DLD1 (cell line): ENCODE results near the gene ZNF761.
"Not testable (repeated sequence)": the region's sequence is repeated elsewhere in the genome, so short reads cannot be mapped to it uniquely, and the experiment has no call there.

Experiments used
- in situ Hi-C: cut with HindIII; loops from 2 replicates; pipeline ENCODE4 v1.10.0; 2017; ENCODE audit warnings: low sequenced_read_pairs

Gene ZNF761

DNA sequence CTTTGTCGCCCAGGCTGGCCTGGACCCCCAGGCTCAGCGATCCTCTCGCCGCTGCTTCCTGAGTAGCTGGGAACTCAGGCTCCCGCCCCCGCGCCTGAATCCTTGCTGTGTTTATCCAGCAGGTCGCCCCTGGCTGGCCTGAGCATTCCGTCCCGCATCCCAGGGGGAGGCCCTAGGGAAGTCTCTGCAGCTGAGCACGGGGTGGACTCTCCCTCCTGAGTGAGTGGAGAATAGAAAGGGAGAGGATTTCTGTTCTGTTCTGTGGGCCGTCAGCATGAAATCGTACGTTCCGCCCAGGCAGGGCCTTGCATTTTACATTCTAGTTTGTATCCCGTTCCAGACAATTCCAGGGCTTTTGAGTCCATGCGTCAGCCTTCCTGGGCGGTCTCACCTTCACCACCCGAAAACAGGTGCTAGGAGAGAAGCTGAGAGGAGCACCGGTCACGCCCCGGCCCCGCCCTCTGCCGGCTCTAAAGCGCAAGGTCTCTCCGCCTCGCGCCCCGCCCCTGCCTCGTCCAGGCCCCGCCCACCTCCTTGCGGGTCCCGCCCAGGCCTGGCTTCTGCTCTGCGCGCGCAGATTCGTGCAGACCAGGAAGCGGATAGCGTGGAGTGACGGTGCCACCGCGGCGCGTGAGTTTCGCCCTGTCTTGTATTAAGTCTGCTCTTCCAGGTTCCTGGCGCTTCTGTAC lies at the start of gene ZNF761:
Gene ZNF761 (plus strand): TSS at position 586 of the 689 bp plus-strand sequence. CDS start 15,285 bp downstream, outside the sequence.
- in situ Hi-C loops: no loop called here

GRCh38 chr19:53388168-53388567 lies 43.6 kb upstream of the ZNF761 start:
- in situ Hi-C loops: no loop called here

DNA sequence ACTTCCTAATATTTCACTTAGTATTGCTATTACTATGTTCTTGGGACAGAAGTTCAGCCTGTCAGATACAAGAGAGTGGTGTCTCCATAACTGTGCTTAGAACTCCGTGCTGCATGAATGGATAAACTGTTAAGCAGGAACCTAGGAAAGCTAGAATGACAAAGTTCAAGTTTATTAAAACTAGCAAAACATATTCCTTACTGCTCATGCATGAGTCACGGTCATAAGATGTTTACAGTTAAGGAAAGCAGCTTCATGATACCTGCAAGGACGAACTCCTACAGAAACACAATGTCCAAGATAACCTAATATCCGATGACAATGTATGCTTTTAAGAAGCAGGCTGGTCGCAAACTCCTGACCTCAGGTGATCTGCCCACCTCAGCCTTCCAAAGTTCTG lies 42.9 kb upstream of the ZNF761 start:
- in situ Hi-C loops: no loop called here

- in situ Hi-C loops: no loop called here
Observed at GRCh38 chr19:53389571-53389970, 42.2 kb upstream of the ZNF761 start.

DNA sequence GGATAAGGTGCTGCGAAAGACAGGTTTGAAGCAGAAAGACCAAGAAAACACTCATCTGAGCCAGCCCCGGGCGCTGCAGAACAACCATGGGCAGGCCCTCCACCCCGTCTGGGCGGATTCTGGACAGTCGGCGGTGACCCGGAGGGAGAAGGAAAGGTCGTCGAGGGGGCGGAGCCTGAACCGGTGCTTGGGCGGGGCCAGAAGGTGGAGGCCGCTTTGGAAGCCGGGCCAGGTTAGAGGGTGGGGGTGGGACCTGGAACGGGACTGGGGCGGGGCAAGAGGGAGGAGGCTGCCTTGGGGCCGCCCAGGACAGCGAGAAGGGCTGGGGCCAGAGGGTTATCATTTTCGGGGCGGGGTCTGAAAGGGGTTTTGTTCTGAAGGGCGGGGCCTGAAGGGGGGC lies 41.8 kb upstream of the ZNF761 start:
- in situ Hi-C loops: no loop called here

DNA sequence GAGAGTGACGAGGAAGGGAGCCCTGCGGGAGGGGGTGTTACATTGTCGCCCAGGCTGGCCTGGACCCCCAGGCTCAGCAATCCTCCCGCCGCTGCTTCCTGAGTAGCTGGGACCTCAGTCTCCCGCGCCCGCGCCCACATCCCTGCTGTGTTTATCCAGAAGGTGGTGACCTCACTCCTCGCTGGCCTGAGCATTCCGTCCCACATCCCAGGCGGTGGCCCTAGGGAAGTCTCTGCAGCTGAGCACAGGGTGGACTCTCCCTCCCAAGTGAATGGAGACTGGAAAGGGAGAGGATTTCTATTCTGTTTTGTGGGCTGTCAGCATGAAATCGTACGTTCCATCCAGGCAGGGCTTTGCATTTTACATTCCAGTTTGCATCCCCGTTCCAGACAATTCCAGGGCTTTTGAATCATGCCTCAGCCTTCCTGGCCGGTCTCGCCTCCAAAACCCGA lies 37.2 kb upstream of the ZNF761 start:
- in situ Hi-C loops: no loop called here

GRCh38 chr19:53394974-53395839 lies 36.6 kb upstream of the ZNF761 start, which contains the start of gene ZNF765:
Gene ZNF765 (plus strand): TSS chr19:53395149. CDS start chr19:53398016, 2,867 bp downstream.
- in situ Hi-C loops: no loop called here

- in situ Hi-C loops: not testable (repeated sequence)
Observed at GRCh38 chr19:53395840-53396524, 35.8 kb upstream of the ZNF761 start.

- in situ Hi-C loops: no loop called here
Observed at GRCh38 chr19:53396525-53396868, 35.3 kb upstream of the ZNF761 start.

DNA sequence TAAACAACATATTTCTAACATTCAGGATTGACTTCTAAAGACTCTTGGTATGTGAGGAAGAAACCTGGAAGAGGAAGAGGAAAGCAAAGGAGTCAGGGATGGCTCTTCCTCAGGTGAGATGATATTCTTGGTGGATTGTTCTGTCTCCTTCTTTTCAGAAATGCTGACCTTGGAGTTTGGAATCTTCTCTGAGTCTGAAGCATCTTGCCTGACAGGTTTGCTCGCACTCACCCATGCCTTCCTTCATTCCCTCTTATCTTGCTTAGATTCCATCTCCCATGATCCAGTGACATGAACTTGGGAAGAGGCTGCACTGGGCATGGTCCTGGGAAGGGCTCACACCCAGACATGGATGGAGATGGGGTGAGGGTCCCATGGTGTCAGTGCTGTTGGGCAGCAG lies 33.9 kb upstream of the ZNF761 start:
- in situ Hi-C loops: not testable (repeated sequence)

DNA sequence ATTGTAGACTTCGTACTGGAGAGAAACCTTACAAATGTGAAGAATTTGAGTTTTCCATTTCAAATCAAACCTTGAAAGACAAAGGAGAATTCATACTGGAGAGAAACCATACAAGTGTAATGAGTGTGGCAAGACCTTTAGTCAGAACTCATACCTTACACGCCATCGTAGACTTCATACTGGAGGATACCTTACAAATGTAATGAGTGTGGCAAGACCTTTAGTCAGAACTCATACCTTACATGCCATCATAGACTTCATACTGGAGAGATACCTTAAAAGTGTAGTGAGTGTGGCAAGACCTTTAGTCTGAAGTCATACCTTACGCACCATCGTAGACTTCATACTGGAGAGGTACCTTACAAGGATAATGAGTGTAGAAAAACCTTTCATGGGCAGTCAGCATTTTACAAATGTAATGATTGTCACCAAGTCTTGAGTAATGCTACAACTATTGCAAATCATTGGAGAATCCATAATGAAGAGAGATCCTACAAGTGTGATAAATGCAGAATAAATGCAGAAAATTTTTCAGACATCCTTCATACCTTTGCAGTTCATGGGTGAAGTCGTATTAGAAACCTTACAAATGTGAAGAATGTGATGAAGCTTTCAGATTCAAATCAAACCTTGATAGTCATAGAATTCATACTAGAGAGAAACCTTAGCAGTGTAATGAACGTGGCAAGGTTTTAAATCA lies 22.1 kb upstream of the ZNF761 start:
- in situ Hi-C loops: no loop called here

DNA sequence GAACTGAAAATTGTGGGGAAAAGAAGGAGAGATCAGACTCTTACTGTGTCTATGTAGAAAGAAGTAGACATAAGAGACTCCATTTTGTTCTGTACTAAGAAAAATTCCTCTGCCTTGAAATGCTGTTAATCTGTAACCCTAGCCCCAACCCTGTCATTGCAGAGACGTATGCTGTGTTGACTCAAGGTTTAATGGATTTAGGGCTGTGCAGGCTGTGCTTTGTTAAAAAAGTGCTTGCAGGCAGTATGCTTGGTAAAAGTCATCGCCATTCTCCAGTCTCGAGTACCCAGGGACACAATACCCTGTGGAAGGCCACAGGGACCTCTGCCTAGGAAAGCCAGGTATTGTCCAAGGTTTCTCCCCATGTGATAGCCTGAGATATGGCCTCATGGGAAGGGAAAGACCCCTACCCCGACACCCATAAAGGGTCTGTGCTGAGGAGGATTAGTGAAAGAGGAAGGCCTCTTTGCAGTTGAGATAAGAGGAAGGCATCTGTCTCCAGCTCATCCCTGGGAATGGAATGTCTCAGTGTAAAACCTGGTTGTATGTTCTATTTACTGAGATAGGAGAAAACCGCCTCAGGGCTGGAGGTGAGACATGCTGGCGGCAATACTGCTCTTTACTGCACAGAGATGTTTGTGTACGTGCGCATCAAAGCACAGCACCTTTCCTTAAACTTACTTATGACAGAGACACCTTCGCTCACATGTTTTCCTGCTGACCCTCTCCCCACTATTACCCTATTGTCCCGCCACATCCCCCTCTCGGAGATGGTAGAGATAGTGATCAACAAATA lies 11.1 kb upstream of the ZNF761 start:
- in situ Hi-C loops: not testable (repeated sequence)

GRCh38 chr19:53422551-53422950 lies 9.2 kb upstream of the ZNF761 start:
- in situ Hi-C loops: no loop called here

DNA sequence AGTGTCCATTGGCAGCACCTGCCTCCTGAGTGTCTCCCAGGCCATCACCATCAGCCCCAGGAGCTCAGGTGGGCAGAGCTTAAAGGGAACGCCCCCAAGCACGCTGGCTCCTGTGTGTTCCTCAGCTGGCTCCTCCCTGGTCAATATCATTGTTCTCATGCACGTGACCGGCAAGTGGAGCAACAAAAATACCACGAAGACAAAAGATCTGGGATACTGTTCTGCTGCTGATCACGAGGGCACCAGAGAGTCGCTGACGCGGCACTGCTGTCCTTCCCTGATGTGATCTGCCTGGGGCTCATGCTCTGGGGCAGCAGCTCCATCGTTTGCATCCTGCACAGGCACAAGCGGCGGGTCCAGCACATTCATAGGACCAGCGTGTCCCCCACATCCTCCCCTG lies 8.7 kb upstream of the ZNF761 start:
- in situ Hi-C loops: not testable (repeated sequence)

DNA sequence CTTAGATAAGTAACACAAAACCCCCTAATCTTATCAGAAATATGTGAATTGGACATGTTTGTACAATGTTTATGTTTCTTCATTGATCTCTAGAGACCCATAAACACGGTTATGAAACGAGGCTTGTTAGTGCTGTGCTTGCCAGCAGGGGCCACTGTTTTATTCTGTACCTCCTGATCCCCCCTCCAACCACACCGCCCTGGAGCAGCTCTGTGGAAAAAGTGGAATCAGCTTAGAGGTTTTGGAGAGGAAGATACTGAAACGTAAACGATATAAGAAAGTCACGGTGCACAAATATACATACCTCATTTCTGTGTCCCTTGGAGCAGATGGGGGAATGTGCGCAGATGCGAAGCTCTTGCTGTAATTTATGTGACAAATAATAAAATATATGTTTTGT lies 8.1 kb upstream of the ZNF761 start:
- in situ Hi-C loops: not testable (repeated sequence)

DNA sequence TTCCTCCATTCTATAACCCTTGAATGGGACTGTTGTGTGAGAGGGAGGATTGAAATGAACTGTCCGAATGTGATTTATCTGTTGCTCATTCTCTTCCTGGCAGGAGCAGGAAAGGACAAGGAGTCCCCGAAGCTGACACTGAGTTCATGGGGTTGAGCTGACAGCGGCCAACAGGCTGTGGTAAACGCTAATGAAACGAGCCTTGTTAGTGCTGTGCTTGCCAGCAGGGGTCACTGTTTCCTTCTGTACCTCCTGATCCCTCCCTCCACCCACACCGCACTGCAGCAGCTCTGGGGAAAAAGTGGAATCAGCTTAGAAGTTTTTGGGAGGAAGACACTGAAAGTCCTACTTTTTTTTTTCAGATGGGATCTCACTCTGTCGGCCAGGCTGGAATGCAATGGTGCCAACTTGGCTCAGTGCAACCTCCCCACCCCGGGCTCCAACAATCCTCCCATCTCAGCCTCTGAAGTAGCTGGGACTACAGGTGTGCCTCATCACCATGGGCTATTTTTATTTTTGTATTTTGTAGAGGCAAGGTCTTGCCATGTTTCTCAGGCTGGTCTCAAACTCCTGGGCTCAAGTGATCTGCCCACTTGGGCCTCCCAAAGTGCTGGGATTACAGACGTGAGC lies 6.7 kb upstream of the ZNF761 start:
- in situ Hi-C loops: no loop called here

GRCh38 chr19:53432088-53432661 lies 391 bp downstream of the ZNF761 start:
- in situ Hi-C loops: no loop called here

DNA sequence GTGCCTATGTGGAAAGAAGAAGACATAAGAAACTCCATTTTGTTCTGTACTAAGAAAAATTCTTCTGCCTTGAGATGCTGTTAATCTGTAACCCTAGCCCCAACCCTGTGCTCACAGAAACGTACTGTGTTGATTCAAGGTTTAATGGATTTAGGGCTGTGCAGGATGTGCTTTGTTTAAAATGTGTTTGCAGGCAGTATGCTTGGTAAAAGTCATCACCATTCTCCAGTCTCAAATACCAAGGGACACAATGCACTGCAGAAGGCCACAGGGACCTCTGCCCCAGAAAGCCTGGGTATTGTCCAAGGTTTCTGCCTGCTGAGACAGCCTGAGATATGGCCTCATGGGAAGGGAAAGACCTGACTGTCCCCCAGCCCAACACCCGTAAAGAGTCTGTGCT lies 12.0 kb downstream of the ZNF761 start:
- in situ Hi-C loops: not testable (repeated sequence)

DNA sequence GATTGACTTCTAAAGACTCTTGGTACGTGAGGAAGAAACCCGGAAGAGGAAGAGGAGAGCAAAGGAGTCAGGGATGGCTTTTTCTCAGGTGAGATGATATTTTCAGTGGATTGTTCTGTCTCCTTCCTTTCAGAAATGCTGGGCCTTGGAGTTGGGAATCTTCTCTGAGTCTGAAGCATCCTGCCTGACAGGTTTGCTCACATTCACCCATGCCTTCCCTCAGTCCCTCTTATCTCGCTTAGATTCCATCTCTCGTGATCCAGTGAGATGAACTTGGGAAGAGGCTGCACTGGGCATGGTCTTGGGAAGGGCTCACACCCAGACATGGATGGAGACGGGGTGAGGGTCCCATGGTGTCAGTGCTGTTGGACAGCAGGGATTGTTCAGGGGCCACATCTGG lies 15.4 kb downstream of the ZNF761 start:
- in situ Hi-C loops: not testable (repeated sequence)
